Measurements from ENCODE around the gene ACACA.

GRCh38 chr17:37062021-37062420 is 344.6 kb downstream of the ACACA start:
- TF ChIP-seq POLR2A (IDR thresholded peaks at IDR 0.05), result no peak
- TF ChIP-seq, protein P1, sequence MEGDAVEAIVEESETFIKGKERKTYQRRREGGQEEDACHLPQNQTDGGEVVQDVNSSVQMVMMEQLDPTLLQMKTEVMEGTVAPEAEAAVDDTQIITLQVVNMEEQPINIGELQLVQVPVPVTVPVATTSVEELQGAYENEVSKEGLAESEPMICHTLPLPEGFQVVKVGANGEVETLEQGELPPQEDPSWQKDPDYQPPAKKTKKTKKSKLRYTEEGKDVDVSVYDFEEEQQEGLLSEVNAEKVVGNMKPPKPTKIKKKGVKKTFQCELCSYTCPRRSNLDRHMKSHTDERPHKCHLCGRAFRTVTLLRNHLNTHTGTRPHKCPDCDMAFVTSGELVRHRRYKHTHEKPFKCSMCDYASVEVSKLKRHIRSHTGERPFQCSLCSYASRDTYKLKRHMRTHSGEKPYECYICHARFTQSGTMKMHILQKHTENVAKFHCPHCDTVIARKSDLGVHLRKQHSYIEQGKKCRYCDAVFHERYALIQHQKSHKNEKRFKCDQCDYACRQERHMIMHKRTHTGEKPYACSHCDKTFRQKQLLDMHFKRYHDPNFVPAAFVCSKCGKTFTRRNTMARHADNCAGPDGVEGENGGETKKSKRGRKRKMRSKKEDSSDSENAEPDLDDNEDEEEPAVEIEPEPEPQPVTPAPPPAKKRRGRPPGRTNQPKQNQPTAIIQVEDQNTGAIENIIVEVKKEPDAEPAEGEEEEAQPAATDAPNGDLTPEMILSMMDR (IDR thresholded peaks at IDR 0.05), result no peak

Measured in uterus (tissue), 2 donors.